Measurements from ENCODE around the gene ZCCHC24.

- no peak for TF ChIP-seq CTCF (conservative IDR thresholded peaks at IDR 0.05)
- TF ChIP-seq ZFX (IDR thresholded peaks at IDR 0.05) = no peak
Observed at GRCh38 chr10:79339266-79339665, 106.2 kb downstream of the ZCCHC24 start.
